NCI-H1436 (cell line): ENCODE data around the gene SLC12A7.

ENCODE experiments used
- DNase-seq: peaks from one replicate; lab custom pipeline; 2025; lab: John Stamatoyannopoulos, UW

Gene SLC12A7

GRCh38 chr5:1050423-1051365 lies 61.2 kb downstream of the SLC12A7 start:
- no peak for DNase-seq

- no peak for DNase-seq
Measured at GRCh38 chr5:1048861-1049838, 62.7 kb downstream of the SLC12A7 start.

GRCh38 chr5:1048162-1048721 lies 63.6 kb downstream of the SLC12A7 start:
- DNase-seq = no peak

- DNase-seq = no peak
Measured at GRCh38 chr5:1047332-1047965, 64.4 kb downstream of the SLC12A7 start.

GRCh38 chr5:1045960-1046560 lies 65.8 kb downstream of the SLC12A7 start:
- no peak for DNase-seq

- DNase-seq = no peak
Measured at GRCh38 chr5:1044117-1044516, 67.7 kb downstream of the SLC12A7 start.

GRCh38 chr5:1043327-1043726 lies 68.5 kb downstream of the SLC12A7 start:
- no peak for DNase-seq

- no peak for DNase-seq
Measured at GRCh38 chr5:1042626-1043025, 69.2 kb downstream of the SLC12A7 start.

- DNase-seq = no peak
Measured at GRCh38 chr5:1041225-1042143, 70.4 kb downstream of the SLC12A7 start.

- DNase-seq = no peak
Measured at GRCh38 chr5:1040571-1040970, 71.3 kb downstream of the SLC12A7 start.

GRCh38 chr5:1039706-1040260 lies 72.1 kb downstream of the SLC12A7 start:
- DNase-seq = no peak

GRCh38 chr5:1039210-1039548 lies 72.7 kb downstream of the SLC12A7 start:
- no peak for DNase-seq

- no peak for DNase-seq
Measured at GRCh38 chr5:1038417-1039209, 73.2 kb downstream of the SLC12A7 start.

GRCh38 chr5:1037671-1038416 lies 74.0 kb downstream of the SLC12A7 start:
- no peak for DNase-seq

GRCh38 chr5:1037123-1037670 lies 74.7 kb downstream of the SLC12A7 start:
- no peak for DNase-seq

GRCh38 chr5:1036504-1037122 lies 75.2 kb downstream of the SLC12A7 start:
- no peak for DNase-seq
